ENCODE results near the gene GBA3. TPM values are rescaled to one million over a fixed set of nuclear protein-coding genes. Genes with fewer than 3 reads are reported as not detected.

GBA3 gene
- total RNA-seq, 1 experiment from 2014 or later = not detected

DNA sequence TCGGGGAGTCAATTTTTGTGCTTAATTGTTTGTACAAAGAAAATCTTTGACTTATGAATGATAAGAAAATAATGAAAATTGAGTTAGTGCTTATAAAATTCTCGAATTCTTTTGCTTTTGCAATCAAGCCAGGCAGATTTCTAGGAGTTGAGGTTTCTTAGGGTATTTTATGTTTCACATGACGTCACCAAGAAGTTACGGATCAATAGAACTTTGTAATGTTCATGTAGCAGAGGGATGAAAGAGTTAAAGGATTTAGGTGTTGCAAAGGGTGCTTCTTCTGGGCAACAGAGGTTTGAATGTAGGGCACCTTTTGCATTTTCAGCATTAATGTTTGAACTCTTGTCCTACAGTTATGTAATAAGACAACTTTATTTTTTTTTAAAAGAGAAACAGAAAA, 19.4 kb downstream of the GBA3 start:
- ATAC-seq = no peak
- Histone ChIP-seq H3K4me2 (ENCODE audit: low read length) (no peak overlapping the region), H3K79me2 (ENCODE audit: insufficient read depth, low read length) (no peaks in the 10 kb centered on the region), H2AFZ (ENCODE audit: low read depth, low read length, poor library complexity, severe bottlenecking) (no peak overlapping the region), H4K20me1 (ENCODE audit: insufficient read depth) (no peaks in the 10 kb centered on the region), H3K9me3 (ENCODE audit: control insufficient read depth in 1 of 2, insufficient read depth in 1 of 2, low read depth in 1 of 2, low read length in 2 of 2) (no peaks in the 10 kb centered on the region), H3K27me3 (ENCODE audit: insufficient read depth, low read length) (no peaks in the 10 kb centered on the region), H3K9me2 (ENCODE audit: insufficient read depth) (no peaks in the 10 kb centered on the region), H3K36me3 (ENCODE audit: control insufficient read depth in 1 of 2, insufficient read depth in 2 of 2, low read length in 2 of 2) (no peaks in the 10 kb centered on the region), H3K27ac (ENCODE audit: low read depth, low read length) (no peak overlapping the region), H3K9ac (ENCODE audit: low read length) (no peak overlapping the region), H3K4me3 (replicated peaks in 1 of 2; ENCODE audit: low read depth in 1 of 2, low read length in 2 of 2) (no peak overlapping the region), H3K4me1 (ENCODE audit: control insufficient read depth in 1 of 2, insufficient read depth in 2 of 2, low read length in 2 of 2) (no peaks in the 10 kb centered on the region)
- POLR2A ChIA-PET = no interaction called here
- no TSS peak for BruUV-seq (replicated peaks)
- DNase-seq (ENCODE audit: low read depth, low spot score) = no peak
- RAD21 ChIA-PET (ENCODE audit: low non-redundant PET in 1 of 2, low total read pairs in 2 of 2, uncharacterized antibody in 2 of 2, unreplicated experiment in 2 of 2) = no interaction called here
- TF ChIP-seq EZH2phosphoT487 (IDR thresholded peaks at IDR 0.05; ENCODE audit: borderline replicate concordance) (no peak), SP1 (IDR thresholded peaks at IDR 0.05; ENCODE audit: low read depth) (no peak), CBX3 (IDR thresholded peaks at IDR 0.05; ENCODE audit: low read depth) (no peak), EZH2 (IDR thresholded peaks at IDR 0.05) (no peak), ELF1 (IDR thresholded peaks at IDR 0.05; ENCODE audit: borderline replicate concordance, low read depth) (no peak), POLR2A (IDR thresholded peaks at IDR 0.05; ENCODE audit: borderline replicate concordance, extremely low read depth, insufficient read depth, insufficient read length) (no peak), YY1 (IDR thresholded peaks at IDR 0.05; ENCODE audit: extremely low read depth, insufficient replicate concordance, low read depth, low read length) (no peak), JUND (IDR thresholded peaks at IDR 0.05) (no peak), ZFX (IDR thresholded peaks at IDR 0.05) (no peak), RAD21 (IDR thresholded peaks at IDR 0.05; ENCODE audit: low read depth) (no peak), SIN3A (IDR thresholded peaks at IDR 0.05; ENCODE audit: low read depth) (no peak), POLR2AphosphoS5 (IDR thresholded peaks at IDR 0.05; ENCODE audit: low read depth, low read length) (no peak)
- TF ChIP-seq, protein P1, sequence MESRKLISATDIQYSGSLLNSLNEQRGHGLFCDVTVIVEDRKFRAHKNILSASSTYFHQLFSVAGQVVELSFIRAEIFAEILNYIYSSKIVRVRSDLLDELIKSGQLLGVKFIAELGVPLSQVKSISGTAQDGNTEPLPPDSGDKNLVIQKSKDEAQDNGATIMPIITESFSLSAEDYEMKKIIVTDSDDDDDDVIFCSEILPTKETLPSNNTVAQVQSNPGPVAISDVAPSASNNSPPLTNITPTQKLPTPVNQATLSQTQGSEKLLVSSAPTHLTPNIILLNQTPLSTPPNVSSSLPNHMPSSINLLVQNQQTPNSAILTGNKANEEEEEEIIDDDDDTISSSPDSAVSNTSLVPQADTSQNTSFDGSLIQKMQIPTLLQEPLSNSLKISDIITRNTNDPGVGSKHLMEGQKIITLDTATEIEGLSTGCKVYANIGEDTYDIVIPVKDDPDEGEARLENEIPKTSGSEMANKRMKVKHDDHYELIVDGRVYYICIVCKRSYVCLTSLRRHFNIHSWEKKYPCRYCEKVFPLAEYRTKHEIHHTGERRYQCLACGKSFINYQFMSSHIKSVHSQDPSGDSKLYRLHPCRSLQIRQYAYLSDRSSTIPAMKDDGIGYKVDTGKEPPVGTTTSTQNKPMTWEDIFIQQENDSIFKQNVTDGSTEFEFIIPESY (IDR thresholded peaks at IDR 0.05; ENCODE audit: extremely low read depth, insufficient replicate concordance, low read length) = no peak
- TF ChIP-seq, protein P2, sequence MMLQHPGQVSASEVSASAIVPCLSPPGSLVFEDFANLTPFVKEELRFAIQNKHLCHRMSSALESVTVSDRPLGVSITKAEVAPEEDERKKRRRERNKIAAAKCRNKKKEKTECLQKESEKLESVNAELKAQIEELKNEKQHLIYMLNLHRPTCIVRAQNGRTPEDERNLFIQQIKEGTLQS (IDR thresholded peaks at IDR 0.05) = no peak
- TF ChIP-seq, protein P3, sequence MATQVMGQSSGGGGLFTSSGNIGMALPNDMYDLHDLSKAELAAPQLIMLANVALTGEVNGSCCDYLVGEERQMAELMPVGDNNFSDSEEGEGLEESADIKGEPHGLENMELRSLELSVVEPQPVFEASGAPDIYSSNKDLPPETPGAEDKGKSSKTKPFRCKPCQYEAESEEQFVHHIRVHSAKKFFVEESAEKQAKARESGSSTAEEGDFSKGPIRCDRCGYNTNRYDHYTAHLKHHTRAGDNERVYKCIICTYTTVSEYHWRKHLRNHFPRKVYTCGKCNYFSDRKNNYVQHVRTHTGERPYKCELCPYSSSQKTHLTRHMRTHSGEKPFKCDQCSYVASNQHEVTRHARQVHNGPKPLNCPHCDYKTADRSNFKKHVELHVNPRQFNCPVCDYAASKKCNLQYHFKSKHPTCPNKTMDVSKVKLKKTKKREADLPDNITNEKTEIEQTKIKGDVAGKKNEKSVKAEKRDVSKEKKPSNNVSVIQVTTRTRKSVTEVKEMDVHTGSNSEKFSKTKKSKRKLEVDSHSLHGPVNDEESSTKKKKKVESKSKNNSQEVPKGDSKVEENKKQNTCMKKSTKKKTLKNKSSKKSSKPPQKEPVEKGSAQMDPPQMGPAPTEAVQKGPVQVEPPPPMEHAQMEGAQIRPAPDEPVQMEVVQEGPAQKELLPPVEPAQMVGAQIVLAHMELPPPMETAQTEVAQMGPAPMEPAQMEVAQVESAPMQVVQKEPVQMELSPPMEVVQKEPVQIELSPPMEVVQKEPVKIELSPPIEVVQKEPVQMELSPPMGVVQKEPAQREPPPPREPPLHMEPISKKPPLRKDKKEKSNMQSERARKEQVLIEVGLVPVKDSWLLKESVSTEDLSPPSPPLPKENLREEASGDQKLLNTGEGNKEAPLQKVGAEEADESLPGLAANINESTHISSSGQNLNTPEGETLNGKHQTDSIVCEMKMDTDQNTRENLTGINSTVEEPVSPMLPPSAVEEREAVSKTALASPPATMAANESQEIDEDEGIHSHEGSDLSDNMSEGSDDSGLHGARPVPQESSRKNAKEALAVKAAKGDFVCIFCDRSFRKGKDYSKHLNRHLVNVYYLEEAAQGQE (IDR thresholded peaks at IDR 0.05; ENCODE audit: low read depth) = no peak
- TF ChIP-seq, protein P4, sequence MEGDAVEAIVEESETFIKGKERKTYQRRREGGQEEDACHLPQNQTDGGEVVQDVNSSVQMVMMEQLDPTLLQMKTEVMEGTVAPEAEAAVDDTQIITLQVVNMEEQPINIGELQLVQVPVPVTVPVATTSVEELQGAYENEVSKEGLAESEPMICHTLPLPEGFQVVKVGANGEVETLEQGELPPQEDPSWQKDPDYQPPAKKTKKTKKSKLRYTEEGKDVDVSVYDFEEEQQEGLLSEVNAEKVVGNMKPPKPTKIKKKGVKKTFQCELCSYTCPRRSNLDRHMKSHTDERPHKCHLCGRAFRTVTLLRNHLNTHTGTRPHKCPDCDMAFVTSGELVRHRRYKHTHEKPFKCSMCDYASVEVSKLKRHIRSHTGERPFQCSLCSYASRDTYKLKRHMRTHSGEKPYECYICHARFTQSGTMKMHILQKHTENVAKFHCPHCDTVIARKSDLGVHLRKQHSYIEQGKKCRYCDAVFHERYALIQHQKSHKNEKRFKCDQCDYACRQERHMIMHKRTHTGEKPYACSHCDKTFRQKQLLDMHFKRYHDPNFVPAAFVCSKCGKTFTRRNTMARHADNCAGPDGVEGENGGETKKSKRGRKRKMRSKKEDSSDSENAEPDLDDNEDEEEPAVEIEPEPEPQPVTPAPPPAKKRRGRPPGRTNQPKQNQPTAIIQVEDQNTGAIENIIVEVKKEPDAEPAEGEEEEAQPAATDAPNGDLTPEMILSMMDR (IDR thresholded peaks at IDR 0.05 in 2 of 3, conservative IDR thresholded peaks at IDR 0.05 in 1 of 3; ENCODE audit: borderline replicate concordance in 1 of 3, insufficient read depth in 1 of 3, low read depth in 2 of 3, low read length in 2 of 3) = no peak
- CTCF ChIA-PET = no interaction called here
- intact Hi-C loops (cut with micrococcal nuclease) = no loop called here
